GM19035 (cell line): Measurements from ENCODE around the gene CT47C1.

Source experiments
- ATAC-seq: cut with Tn5 transposase; IDR thresholded peaks from one replicate; pipeline ENCODE4 v1.9.1; 2021; ENCODE audit not compliant: unreplicated experiment

Gene CT47C1

DNA sequence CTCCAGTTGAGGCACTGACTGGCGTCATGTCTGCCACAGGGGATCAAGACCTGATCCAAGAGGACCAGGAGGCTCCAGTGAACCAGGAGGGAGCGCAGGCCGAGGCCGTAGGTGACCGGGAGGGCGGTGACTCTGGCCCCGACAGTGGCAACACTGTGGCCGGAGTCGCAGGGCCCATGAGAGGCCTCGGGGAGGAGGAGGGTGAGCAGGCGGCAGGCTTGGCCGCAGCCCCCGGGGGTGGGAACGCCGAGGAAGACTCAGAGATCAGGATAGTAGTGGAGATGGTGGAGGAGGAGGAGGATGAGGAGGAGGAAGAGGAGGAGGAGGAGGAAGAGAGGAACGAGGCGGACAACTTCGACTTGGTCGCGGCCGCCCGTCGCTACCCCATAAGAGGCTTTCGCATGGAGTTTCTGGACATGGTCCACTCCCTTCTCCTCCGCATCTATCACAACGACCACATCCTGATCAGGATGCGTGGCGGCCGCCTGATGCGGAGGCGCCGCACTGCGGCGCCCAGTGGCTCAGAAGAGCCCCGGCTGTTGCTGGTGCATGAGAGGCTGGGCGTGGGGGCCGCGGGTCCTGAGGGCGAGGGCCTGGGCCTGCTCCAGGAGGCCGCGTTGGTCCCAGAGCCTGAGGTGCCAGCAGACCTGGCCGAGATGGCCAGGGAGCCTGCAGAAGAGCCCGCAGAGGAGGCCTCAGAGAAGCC is 560 bp downstream of the CT47C1 start:
- ATAC-seq = no peak

DNA sequence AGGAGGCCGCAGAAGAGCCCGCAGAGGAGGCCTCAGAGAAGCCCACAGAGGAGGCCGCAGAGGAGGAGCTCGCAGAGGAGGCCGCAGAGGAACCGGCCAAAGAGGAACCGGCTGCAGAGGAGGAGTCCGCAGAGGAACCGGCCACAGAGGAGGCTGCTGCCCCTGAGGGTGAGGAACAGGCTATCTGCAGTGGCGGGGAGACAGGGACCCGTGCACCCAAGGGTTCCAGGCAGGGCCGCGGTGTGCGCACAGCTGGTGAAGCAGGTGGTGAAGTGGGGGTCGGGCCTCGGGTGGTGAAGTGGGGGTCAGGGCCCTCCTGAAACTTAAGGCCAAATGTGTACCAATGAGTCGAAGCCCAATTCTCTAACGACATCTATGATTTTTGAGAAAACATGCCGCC is 1.1 kb downstream of the CT47C1 start:
- no peak for ATAC-seq

- ATAC-seq = no peak
Observed at GRCh38 chrX:119075270-119076025, 2.7 kb downstream of the CT47C1 start.

DNA sequence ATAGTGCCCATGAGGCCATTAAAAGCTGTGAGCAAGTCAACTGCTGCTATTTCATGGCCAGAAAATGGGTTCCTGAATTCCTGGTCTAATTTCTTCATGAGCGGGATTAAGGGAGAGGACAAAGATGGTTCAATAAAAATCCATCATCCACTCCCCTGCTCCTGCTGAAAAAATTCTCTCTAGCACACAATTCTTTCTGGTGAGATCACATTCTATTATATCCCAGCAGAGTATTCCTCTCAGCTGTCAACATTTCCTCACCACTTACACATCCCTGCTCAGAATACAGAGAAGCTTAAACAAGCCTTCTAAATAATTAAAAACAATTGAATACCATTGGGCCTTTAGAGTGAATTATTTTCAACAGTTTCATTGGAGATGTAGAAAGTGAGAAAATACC is 9.5 kb downstream of the CT47C1 start:
- no peak for ATAC-seq

GRCh38 chrX:119084766-119085165 is 12.0 kb downstream of the CT47C1 start:
- ATAC-seq = no peak

GRCh38 chrX:119087121-119087520 is 14.3 kb downstream of the CT47C1 start:
- no peak for ATAC-seq

DNA sequence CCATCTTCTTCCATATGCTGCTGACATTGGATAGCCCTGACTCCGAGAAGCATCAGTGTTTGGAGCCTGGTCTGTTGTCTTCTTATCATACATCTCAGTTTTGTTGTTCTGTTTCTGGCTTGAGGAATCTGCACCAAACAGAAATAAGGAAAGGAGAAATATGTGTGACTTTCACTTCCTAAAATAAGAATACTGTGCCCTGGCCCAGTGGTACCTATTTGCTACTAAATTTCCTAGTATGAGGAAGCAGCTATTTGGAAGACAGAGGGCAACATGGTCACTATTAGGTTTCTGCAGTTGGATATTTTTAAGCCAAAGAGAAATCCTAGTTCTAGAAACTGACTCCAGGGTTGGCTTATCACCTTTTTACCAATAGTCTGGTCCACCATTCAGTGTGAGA is 16.8 kb downstream of the CT47C1 start:
- no peak for ATAC-seq

DNA sequence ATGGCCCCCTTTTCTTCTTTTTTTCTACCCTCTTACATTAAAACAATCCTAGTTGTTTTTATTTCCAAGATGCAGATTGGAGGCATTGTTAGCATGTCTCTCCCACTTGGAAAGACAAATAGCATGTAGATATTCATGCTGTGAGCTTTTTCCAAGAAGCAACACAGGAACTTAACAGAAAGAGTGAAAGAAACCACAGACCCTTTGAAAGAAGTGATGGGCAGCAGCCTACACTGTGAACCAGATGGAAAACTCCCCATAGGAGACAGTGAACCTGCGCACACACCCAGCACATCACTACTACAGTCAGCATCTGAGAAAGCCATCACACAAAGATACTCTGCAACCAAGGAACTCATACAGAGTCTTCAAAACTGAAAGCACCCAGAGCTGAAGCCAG is 17.8 kb downstream of the CT47C1 start:
- no peak for ATAC-seq

GRCh38 chrX:119093991-119094735 is 21.4 kb downstream of the CT47C1 start:
- no peak for ATAC-seq

DNA sequence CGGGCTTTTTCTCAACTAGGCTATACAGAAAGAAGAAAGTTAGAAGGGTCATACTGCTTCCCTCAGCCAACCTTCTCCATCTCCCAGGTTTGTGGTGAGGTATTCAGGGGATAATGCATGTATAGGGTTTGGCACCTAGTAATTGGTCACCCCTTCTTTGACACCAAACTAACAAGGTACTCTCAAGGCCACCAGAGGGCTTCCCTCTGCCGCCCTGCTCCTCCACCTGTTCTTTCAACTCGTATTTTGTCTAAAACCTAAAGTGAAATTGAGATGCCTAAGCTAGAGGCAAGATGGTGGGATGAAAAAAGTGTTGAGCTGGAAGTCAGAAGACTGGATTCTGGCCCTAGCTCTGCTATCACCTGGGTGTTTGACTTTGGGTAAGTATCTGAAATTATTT is 22.0 kb downstream of the CT47C1 start:
- ATAC-seq = no peak

- no peak for ATAC-seq
Observed at GRCh38 chrX:119095936-119096335, 23.1 kb downstream of the CT47C1 start.

DNA sequence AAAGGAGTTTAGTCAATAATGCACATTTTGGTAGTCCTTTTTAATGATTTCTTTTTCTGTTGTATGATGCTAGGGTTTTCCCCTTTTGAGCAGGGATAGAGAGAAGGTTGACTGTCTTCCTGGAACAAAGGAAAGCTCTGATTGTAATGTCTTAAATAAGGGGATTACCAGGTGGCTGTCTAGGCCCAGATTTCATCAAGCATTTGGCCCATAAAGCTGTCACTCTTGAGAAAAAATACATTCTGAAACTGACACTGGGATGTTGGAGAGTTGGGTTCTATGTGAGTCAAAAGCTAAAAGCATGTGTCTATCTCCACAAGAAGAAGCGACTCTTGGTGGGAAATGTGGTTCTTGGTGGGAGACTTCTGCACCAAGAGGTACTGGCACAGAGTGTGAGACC is 28.4 kb downstream of the CT47C1 start:
- ATAC-seq = no peak

- ATAC-seq = no peak
Observed at GRCh38 chrX:119105826-119106225, 33.0 kb downstream of the CT47C1 start.

DNA sequence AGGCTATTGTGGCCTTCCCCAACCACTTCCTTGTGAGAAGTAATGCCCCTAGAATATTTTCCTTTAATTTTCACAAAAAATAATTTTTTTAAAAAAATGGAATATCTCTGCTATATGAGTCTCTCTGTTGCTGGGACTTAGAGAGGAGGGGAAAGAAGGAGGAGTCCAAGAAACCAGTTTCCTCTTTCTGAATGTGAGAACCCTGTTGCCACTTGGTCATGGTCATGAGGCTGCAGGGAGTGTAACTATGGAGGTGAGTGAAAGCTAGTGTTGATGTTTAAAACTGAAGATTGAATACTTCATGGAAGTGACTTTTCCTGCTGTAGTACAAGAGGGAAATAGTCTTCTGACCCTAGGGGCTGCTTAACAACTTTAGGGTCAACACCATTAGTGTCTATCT is 34.4 kb downstream of the CT47C1 start:
- no peak for ATAC-seq

- peak; percentile 69 for ATAC-seq
Observed at GRCh38 chrX:119118780-119119395, 46.1 kb downstream of the CT47C1 start.

DNA sequence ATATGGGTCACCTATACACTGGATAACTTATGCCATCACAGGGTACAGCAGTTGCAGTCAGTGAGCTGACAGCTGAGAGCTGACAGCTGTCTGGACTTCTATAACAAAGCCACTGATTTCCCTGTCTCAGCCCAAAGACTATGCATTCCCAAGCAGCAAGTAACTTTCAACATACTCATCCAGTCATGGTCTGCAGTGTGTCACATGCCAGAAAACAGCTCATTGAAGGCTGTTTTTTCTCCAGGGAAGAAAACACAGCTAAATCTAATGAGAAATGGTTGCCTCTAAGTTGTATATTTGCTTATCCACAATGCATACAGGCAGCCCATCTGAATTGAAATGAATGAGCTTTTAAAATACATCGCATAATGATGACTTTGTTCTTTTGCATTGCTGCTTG is 48.5 kb downstream of the CT47C1 start:
- no peak for ATAC-seq
